Liver (tissue), 9 donors: ENCODE results near the gene RPS6KA1. TPM values are rescaled to one million over a fixed set of nuclear protein-coding genes. Genes with fewer than 3 reads are reported as not detected.

Experiments used
- DNase-seq: peaks from one replicate; pipeline ENCODE4 v3.0.0-alpha.2; 2017; ENCODE audit warnings: low spot score
- H3K27ac ChIP-seq, 2 donors: one replicate each; pipeline ENCODE4 v1.7.0; 2013; ENCODE audit warnings: inconsistent platforms in 2 of 2, low read length in 2 of 2, control low read depth in 1 of 2, low read depth in 1 of 2, mild to moderate bottlenecking in 1 of 2
- H3K27me3 ChIP-seq, 4 donors: one replicate each; pipeline versions ENCODE4 v1.6.1 to v1.7.0; 2013; ENCODE audit warnings: low read length in 3 of 4, inconsistent platforms in 1 of 4, mild to moderate bottlenecking in 1 of 4, moderate library complexity in 1 of 4; ENCODE audit not compliant: control insufficient read depth in 4 of 4, insufficient read depth in 4 of 4
- H3K36me3 ChIP-seq, 4 donors: one replicate each; pipeline versions ENCODE4 v1.6.1 to v1.7.0; 2013; ENCODE audit warnings: low read length in 3 of 4, mild to moderate bottlenecking in 3 of 4, low read depth in 1 of 4, moderate library complexity in 1 of 4; ENCODE audit not compliant: control insufficient read depth in 4 of 4, insufficient read depth in 3 of 4
- H3K4me1 ChIP-seq, 4 donors: one replicate each; pipeline versions ENCODE4 v1.6.1 to v1.7.0; 2013; ENCODE audit warnings: low read length in 3 of 4, mild to moderate bottlenecking in 3 of 4, moderate library complexity in 1 of 4; ENCODE audit not compliant: control insufficient read depth in 4 of 4, insufficient read depth in 4 of 4
- H3K4me3 ChIP-seq, 3 donors: one replicate each; pipeline versions ENCODE4 v1.6.1 to v1.7.0; 2013; ENCODE audit warnings: low read length in 3 of 3, control low read depth in 1 of 3, low read depth in 1 of 3, mild to moderate bottlenecking in 1 of 3
- H3K9ac ChIP-seq, 2 donors: one replicate each; pipeline ENCODE4 v1.7.0; 2013; ENCODE audit warnings: low read length in 2 of 2, mild to moderate bottlenecking in 2 of 2, moderate library complexity in 2 of 2, control low read depth in 1 of 2, low read depth in 1 of 2
- H3K9me3 ChIP-seq, 4 donors: one replicate each; pipeline versions ENCODE4 v1.6.1 to v1.7.0; 2013; ENCODE audit warnings: low read length in 3 of 4; ENCODE audit not compliant: control insufficient read depth in 4 of 4
- ATF3 ChIP-seq: IDR thresholded peaks from 2 replicates; pipeline ENCODE4 v1.6.1; 2016; ENCODE audit warnings: antibody characterized with exemption
- CTCF ChIP-seq: fragments of 150-350 bp; IDR thresholded peaks from 2 replicates; pipeline ENCODE4 v1.5.1; 2017; ENCODE audit warnings: improper control_type of control experiment, low read depth, low read length; ENCODE audit not compliant: missing input control
- EGR1 ChIP-seq, 2 donors: IDR thresholded peaks; 2 replicates each; pipeline ENCODE4 v1.6.1; 2016 to 2018; ENCODE audit warnings: antibody characterized with exemption in 2 of 2, low read depth in 2 of 2
- FOXA1 ChIP-seq: IDR thresholded peaks from 2 replicates; pipeline ENCODE4 v1.6.1; 2016; ENCODE audit warnings: antibody characterized with exemption
- FOXA2 ChIP-seq: IDR thresholded peaks from 2 replicates; pipeline ENCODE4 v1.6.1; 2016; ENCODE audit warnings: antibody characterized with exemption
- GABPA ChIP-seq, 2 donors: IDR thresholded peaks in 1 of 2; conservative IDR thresholded peaks in 1 of 2; 2 replicates each; pipeline ENCODE4 v1.6.1; 2016; ENCODE audit warnings: antibody characterized with exemption in 2 of 2, mild to moderate bottlenecking in 1 of 2, moderate library complexity in 1 of 2
- HNF4A ChIP-seq, 2 donors: conservative IDR thresholded peaks; 2 replicates each; pipeline ENCODE4 v1.6.1; 2016; ENCODE audit warnings: antibody characterized with exemption in 2 of 2, mild to moderate bottlenecking in 2 of 2
- HNF4G ChIP-seq: IDR thresholded peaks from 2 replicates; pipeline ENCODE4 v1.6.1; 2016; ENCODE audit warnings: antibody characterized with exemption
- JUND ChIP-seq, 2 donors: IDR thresholded peaks; 2 replicates each; pipeline ENCODE4 v1.6.1; 2016; ENCODE audit warnings: antibody characterized with exemption in 2 of 2
- MAX ChIP-seq: IDR thresholded peaks from 2 replicates; pipeline ENCODE4 v1.6.1; 2016; ENCODE audit warnings: antibody characterized with exemption
- NR2F2 ChIP-seq: IDR thresholded peaks from 2 replicates; pipeline ENCODE4 v1.6.1; 2016; ENCODE audit warnings: antibody characterized with exemption
- RAD21 ChIP-seq, 2 donors: IDR thresholded peaks; 2 replicates each; pipeline ENCODE4 v1.6.1; 2016; ENCODE audit warnings: antibody characterized with exemption in 2 of 2, mild to moderate bottlenecking in 2 of 2
- REST ChIP-seq: IDR thresholded peaks from 2 replicates; pipeline ENCODE4 v1.6.1; 2016; ENCODE audit warnings: antibody characterized with exemption, mild to moderate bottlenecking
- RXRA ChIP-seq, 2 donors: IDR thresholded peaks; 2 replicates each; pipeline ENCODE4 v1.6.1; 2017 to 2018; ENCODE audit warnings: antibody characterized with exemption in 2 of 2, mild to moderate bottlenecking in 1 of 2
- SP1 ChIP-seq: IDR thresholded peaks from 2 replicates; pipeline ENCODE4 v1.6.1; 2018; ENCODE audit warnings: antibody characterized with exemption, mild to moderate bottlenecking
- TAF1 ChIP-seq: conservative IDR thresholded peaks from 2 replicates; pipeline ENCODE4 v1.6.1; 2016; ENCODE audit warnings: antibody characterized with exemption, mild to moderate bottlenecking
- YY1 ChIP-seq: IDR thresholded peaks from 2 replicates; pipeline ENCODE4 v1.6.1; 2016; ENCODE audit warnings: antibody characterized with exemption, mild to moderate bottlenecking
- ZBTB33 ChIP-seq: IDR thresholded peaks from 2 replicates; pipeline ENCODE4 v1.6.1; 2016; ENCODE audit warnings: antibody characterized with exemption
- WGBS: extraction: QIAGEN DNeasy Blood & Tissue Kit; methylation state at CpG from one replicate; pipeline ENCODE4 v1.1.7; 2013; 5-methylcytosine and 5-hydroxymethylcytosine counted together
- polyA plus RNA-seq, 2 donors: library from polyadenylated mRNA; stranded (reverse) in 1 of 2; unstranded in 1 of 2; fragments of 200-250 nt in 1 of 2; fragments of >200 nt in 1 of 2; fragmentation: Nextera tagmentation in 1 of 2; extraction: Ambion mirVana in 1 of 2; gene quantifications; one replicate each; pipeline versions ENCODE4 v1.2.1 to v1.2.3, GENCODE V29; 2013 to 2015
- total RNA-seq, 2 donors: library from RNA; depleted of rRNA; stranded (reverse); fragments of >200 nt; gene quantifications; one replicate each; pipeline ENCODE4 v1.2.3, GENCODE V29; 2014
- donor health status: healthy.
- donor health status: healthy.
- donor health status: healthy.
- donor health status: healthy.
- donor health status: healthy.

RPS6KA1 gene
- total and polyA plus RNA-seq, 4 donors, result 4.0 to 26.8 (median 7.4) TPM

GRCh38 chr1:26614655-26615411 lies 85.3 kb downstream of the RPS6KA1 start:
- WGBS, result 92% methylated on average over 1 of the region's 1 CpG
- no peak for TF ChIP-seq MAX
- TF ChIP-seq EGR1 (IDR thresholded peaks at IDR 0.05; ENCODE audit: low read depth in 2 of 2), result no peak
- TF ChIP-seq HNF4G, result no peak
- TF ChIP-seq HNF4A (conservative IDR thresholded peaks at IDR 0.05), result no peak
- TF ChIP-seq ATF3, result no peak
- TF ChIP-seq FOXA1, result no peak
- no peak for TF ChIP-seq GABPA (IDR thresholded peaks at IDR 0.05 in 1 of 2, conservative IDR thresholded peaks at IDR 0.05 in 1 of 2)
- no peak for TF ChIP-seq TAF1
- no peak for TF ChIP-seq JUND (IDR thresholded peaks at IDR 0.05)
- no peak for TF ChIP-seq ZBTB33
- no peak for TF ChIP-seq RAD21 (IDR thresholded peaks at IDR 0.05)
- no peak for TF ChIP-seq FOXA2
- TF ChIP-seq SP1, result no peak
- TF ChIP-seq REST, result no peak
- no peak for TF ChIP-seq YY1
- no peak for TF ChIP-seq RXRA (IDR thresholded peaks at IDR 0.05)
- no peak for TF ChIP-seq CTCF
- no peak for TF ChIP-seq NR2F2
- peaks cover 0 to 9% (median 6%) of the 10 kb centered on the region in 4 donors for H3K4me1 ChIP-seq
- no peak overlapping the region for H3K27ac ChIP-seq
- no peak for DNase-seq
- no peak overlapping the region for H3K9ac ChIP-seq
- H3K9me3 ChIP-seq, result no peaks in the 10 kb centered on the region
- H3K4me3 ChIP-seq, result no peak overlapping the region
- no peaks in the 10 kb centered on the region for H3K36me3 ChIP-seq
- no peaks in the 10 kb centered on the region for H3K27me3 ChIP-seq
